SK-N-SH treated with all-trans-retinoic acid at 6 μM for 48 hours (cell line): ENCODE results near the gene PFKL.

Experiments
- ARNTL ChIP-seq: fragments of 450-650 bp; formaldehyde crosslinking; IDR thresholded peaks from 2 replicates; pipeline ENCODE4 v1.5.0; 2020; ENCODE audit warnings: low read depth, mild to moderate bottlenecking, moderate library complexity, borderline replicate concordance
- CREB5 ChIP-seq: fragments of 250-450 bp; sonication (Bioruptor Pico); IDR thresholded peaks from 2 replicates; pipeline ENCODE4 v1.5.1; 2020; ENCODE audit warnings: low read depth, mild to moderate bottlenecking, moderate library complexity
- CSDC2 ChIP-seq: fragments of 250-450 bp; sonication (Bioruptor Pico); IDR thresholded peaks from 2 replicates; pipeline ENCODE4 v1.5.0; 2020; ENCODE audit warnings: mild to moderate bottlenecking, moderate library complexity
- ISL1 ChIP-seq: fragments of 250-450 bp; sonication (Bioruptor Pico); IDR thresholded peaks from 2 replicates; pipeline ENCODE4 v2.1.2; 2022; ENCODE audit warnings: mild to moderate bottlenecking, moderate library complexity
- PPARA ChIP-seq: fragments of 250-450 bp; sonication (Bioruptor Pico); IDR thresholded peaks from 2 replicates; pipeline ENCODE4 v1.5.0; 2020; ENCODE audit warnings: mild to moderate bottlenecking, borderline replicate concordance
- SNAI2 ChIP-seq: fragments of 250-450 bp; sonication (Bioruptor Pico); IDR thresholded peaks from 2 replicates; pipeline ENCODE4 v1.5.0; 2020; ENCODE audit warnings: mild to moderate bottlenecking, moderate library complexity
- TOX ChIP-seq: fragments of 250-450 bp; sonication (Bioruptor Pico); IDR thresholded peaks from 2 replicates; pipeline ENCODE4 v1.8.0; 2021; ENCODE audit warnings: mild to moderate bottlenecking, moderate library complexity, borderline replicate concordance
- ZFP3 ChIP-seq: fragments of 250-450 bp; sonication (Bioruptor Pico); IDR thresholded peaks from 2 replicates; pipeline ENCODE4 v1.5.0; 2020; ENCODE audit warnings: mild to moderate bottlenecking, moderate library complexity
- ZFP30 ChIP-seq: fragments of 450-650 bp; formaldehyde crosslinking; IDR thresholded peaks from 2 replicates; pipeline ENCODE4 v1.5.0; 2022; ENCODE audit warnings: mild to moderate bottlenecking, moderate library complexity
- ZNF565 ChIP-seq: fragments of 450-650 bp; formaldehyde crosslinking; conservative IDR thresholded peaks from 2 replicates; pipeline ENCODE4 v1.5.0; 2020; ENCODE audit warnings: low read depth, mild to moderate bottlenecking, moderate library complexity
- ZNF70 ChIP-seq: fragments of 450-650 bp; formaldehyde crosslinking; IDR thresholded peaks from 2 replicates; pipeline ENCODE4 v1.5.0; 2020; ENCODE audit warnings: mild to moderate bottlenecking, moderate library complexity
- ZNF8 ChIP-seq: fragments of 450-650 bp; formaldehyde crosslinking; IDR thresholded peaks from 2 replicates; pipeline ENCODE4 v1.5.0; 2020; ENCODE audit warnings: mild to moderate bottlenecking, moderate library complexity
- TF ChIP-seq, protein P1 (sequence below): fragments of 250-450 bp; sonication (Bioruptor Pico); IDR thresholded peaks from 2 replicates; pipeline ENCODE4 v1.8.0; 2020; ENCODE audit warnings: mild to moderate bottlenecking, moderate library complexity, borderline replicate concordance
- TF ChIP-seq, protein P2 (sequence below): fragments of 250-450 bp; sonication (Bioruptor Pico); IDR thresholded peaks from 2 replicates; pipeline ENCODE4 v1.5.0; 2020; ENCODE audit warnings: mild to moderate bottlenecking, moderate library complexity

GRCh38 chr21:44285138-44285992, 14.5 kb upstream of the PFKL start, which contains the start of gene AIRE:
- TF ChIP-seq ZFP3 (CRISPR knock-in tag) (no peak), CREB5 (CRISPR knock-in tag) (no peak), ISL1 (CRISPR knock-in tag) (no peak), SNAI2 (no peak), ARNTL (CRISPR knock-in tag) (no peak), ZFP30 (CRISPR knock-in tag) (no peak), ZNF565 (CRISPR knock-in tag) (no peak), PPARA (CRISPR knock-in tag) (no peak), ZNF8 (CRISPR knock-in tag) (no peak), TOX (CRISPR knock-in tag) (no peak), ZNF70 (CRISPR knock-in tag) (no peak), CSDC2 (CRISPR knock-in tag) (no peak)
- TF ChIP-seq, protein P1, sequence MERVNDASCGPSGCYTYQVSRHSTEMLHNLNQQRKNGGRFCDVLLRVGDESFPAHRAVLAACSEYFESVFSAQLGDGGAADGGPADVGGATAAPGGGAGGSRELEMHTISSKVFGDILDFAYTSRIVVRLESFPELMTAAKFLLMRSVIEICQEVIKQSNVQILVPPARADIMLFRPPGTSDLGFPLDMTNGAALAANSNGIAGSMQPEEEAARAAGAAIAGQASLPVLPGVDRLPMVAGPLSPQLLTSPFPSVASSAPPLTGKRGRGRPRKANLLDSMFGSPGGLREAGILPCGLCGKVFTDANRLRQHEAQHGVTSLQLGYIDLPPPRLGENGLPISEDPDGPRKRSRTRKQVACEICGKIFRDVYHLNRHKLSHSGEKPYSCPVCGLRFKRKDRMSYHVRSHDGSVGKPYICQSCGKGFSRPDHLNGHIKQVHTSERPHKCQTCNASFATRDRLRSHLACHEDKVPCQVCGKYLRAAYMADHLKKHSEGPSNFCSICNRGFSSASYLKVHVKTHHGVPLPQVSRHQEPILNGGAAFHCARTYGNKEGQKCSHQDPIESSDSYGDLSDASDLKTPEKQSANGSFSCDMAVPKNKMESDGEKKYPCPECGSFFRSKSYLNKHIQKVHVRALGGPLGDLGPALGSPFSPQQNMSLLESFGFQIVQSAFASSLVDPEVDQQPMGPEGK, result no peak
- TF ChIP-seq, protein P2, sequence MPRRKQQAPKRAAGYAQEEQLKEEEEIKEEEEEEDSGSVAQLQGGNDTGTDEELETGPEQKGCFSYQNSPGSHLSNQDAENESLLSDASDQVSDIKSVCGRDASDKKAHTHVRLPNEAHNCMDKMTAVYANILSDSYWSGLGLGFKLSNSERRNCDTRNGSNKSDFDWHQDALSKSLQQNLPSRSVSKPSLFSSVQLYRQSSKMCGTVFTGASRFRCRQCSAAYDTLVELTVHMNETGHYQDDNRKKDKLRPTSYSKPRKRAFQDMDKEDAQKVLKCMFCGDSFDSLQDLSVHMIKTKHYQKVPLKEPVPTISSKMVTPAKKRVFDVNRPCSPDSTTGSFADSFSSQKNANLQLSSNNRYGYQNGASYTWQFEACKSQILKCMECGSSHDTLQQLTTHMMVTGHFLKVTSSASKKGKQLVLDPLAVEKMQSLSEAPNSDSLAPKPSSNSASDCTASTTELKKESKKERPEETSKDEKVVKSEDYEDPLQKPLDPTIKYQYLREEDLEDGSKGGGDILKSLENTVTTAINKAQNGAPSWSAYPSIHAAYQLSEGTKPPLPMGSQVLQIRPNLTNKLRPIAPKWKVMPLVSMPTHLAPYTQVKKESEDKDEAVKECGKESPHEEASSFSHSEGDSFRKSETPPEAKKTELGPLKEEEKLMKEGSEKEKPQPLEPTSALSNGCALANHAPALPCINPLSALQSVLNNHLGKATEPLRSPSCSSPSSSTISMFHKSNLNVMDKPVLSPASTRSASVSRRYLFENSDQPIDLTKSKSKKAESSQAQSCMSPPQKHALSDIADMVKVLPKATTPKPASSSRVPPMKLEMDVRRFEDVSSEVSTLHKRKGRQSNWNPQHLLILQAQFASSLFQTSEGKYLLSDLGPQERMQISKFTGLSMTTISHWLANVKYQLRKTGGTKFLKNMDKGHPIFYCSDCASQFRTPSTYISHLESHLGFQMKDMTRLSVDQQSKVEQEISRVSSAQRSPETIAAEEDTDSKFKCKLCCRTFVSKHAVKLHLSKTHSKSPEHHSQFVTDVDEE (CRISPR knock-in tag), result no peak
